HFF-Myc (cell line): Measurements from ENCODE around the gene PDE4D.
A peak's percentile ranks its signal among the peaks of the same experiment; 100 is the strongest.

Experiments
- DNase-seq: peaks from one replicate; pipeline ENCODE4 v3.0.0-alpha.2; 2011; ENCODE audit warnings: low read depth; ENCODE audit errors: extremely low read depth
- H3K4me3 ChIP-seq: replicated peaks from 2 replicates; pipeline ENCODE4 v1.5.1; 2011; ENCODE audit warnings: low read depth, mild to moderate bottlenecking, control low read depth, low read length
- TF ChIP-seq, protein P1 (sequence below): IDR thresholded peaks from 2 replicates; pipeline ENCODE4 v1.5.1; 2012; ENCODE audit warnings: mild to moderate bottlenecking, low read depth, low read length, control low read depth; ENCODE audit errors: missing control alignments

PDE4D gene

DNA sequence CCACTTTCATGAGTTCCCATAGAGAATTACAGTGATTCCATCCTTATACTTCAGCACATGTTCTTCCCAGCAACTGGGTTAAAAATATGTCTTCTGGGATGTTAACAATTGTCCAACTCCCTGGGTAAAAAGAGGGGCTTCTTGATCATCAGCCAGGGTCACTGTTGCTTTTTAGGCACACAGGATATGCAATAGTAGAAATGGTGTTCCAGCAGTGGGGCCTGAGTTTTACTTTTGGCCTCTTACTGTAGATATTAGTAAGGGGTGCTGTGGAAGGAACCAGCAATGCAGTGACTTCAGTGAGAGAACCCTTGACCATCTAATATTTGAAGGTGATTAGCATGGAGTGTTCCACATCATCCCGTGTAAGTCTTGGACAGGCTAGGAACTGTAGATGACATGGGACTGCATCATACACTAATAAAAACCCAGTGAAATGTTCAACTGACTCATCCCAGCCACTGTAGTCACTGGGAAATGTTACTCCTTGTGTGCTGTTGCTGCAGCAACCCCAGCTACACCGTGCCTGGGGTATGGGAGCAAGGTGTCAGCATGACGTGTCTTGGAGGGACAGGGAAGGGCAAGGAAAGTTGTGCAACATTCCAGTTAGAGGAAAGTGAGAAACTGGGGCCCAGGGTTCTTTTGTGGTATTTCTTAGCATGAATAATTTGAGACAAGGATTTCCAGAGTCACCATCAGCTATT, 699.8 kb downstream of the PDE4D start:
- DNase-seq: peak; percentile 87
- TF ChIP-seq, protein P1, sequence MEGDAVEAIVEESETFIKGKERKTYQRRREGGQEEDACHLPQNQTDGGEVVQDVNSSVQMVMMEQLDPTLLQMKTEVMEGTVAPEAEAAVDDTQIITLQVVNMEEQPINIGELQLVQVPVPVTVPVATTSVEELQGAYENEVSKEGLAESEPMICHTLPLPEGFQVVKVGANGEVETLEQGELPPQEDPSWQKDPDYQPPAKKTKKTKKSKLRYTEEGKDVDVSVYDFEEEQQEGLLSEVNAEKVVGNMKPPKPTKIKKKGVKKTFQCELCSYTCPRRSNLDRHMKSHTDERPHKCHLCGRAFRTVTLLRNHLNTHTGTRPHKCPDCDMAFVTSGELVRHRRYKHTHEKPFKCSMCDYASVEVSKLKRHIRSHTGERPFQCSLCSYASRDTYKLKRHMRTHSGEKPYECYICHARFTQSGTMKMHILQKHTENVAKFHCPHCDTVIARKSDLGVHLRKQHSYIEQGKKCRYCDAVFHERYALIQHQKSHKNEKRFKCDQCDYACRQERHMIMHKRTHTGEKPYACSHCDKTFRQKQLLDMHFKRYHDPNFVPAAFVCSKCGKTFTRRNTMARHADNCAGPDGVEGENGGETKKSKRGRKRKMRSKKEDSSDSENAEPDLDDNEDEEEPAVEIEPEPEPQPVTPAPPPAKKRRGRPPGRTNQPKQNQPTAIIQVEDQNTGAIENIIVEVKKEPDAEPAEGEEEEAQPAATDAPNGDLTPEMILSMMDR: no peak
- no peak overlapping the region for H3K4me3 ChIP-seq

DNA sequence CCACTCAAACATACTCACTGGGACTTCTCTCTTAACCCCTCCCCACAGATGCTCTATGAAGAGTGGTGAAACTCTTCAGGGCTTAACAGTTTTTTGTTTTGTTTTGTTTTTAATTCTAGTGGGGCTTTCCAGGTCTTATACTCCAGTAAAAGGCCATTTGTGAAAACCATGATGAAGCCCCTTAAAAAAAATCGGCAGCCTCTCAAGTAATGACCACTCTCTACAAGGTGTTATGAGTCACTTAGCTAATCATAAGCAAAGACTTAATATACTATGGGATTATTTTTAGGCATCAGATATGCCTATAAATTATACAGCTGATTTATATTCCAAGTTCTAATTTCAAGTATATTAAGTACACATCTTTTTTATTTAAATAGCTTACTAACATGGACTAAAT, 702.8 kb downstream of the PDE4D start:
- no peak overlapping the region for H3K4me3 ChIP-seq
- no peak for DNase-seq
- TF ChIP-seq, protein P1: no peak

DNA sequence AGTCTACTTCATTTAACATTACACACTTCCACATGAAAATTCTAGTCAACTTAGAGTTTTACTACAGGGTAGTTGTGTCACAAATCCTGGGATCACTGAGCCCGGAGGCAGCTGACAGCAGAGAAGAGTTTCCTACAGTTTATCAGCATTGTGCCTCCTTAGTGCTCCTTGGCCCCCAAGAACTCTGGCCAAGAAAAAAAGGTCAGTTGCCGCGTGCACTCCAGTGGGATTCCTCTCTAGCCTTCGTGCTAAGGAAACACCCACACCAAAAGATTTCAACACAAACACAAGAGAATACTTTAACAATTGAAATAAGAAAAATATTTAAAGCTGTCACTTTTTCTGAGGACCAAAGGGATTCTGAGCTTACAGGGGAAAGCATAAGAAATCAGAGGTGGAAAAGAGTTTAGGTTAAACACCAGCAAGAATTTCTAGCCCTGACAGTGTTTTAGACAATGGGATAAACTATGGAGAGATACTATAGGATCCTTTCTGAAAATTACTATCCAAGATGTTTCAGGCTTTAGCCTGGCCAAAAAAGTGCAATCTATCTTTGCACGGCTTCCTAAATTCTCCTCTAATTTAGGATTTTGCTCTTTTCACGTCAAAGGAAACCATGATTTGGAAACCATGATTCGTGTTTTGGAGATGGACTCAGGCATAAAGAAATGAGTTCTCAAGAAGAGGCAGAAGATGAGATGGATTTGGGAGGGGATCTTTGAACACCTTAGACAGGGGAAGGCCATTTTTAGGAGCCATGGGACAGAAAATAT, 703.9 kb downstream of the PDE4D start:
- DNase-seq: no peak
- H3K4me3 ChIP-seq: no peak overlapping the region
- TF ChIP-seq, protein P1: no peak

DNA sequence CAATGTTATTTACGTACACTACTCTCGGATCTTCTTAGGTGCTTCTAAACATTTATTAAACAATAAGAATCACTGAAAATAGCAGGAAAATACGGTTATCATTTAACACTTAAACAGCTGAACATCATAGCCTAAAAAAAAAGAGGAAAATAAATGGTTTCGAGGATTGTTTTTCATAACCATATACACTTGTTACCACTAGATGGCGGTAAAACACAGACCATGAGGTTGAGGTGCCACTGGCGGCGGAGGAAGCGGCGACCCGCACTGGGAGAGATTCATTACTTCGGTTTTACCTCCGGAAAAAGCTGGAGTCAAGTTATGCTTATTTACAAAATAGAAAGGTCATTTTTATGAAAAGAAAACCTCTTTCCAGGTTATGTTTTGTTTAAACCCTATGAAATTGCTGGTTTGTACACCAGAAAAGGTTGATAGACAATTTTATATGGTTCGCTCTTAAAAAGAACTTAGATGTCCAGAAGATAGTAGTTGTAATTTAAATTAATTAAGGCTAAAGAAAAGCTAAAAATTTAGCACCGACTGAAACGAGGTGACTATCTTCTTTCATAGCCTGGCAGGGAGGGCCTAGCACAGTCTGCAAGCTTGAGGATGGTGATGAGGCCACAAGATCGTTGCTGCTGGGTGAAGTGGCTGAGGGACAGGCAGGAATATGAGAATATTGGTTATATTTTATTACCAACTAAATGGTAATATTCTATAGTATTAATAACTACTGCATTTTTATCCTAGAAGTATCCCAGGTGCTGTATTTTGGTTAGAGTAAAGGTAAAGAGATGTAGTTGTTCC, 704.9 kb downstream of the PDE4D start:
- no peak for DNase-seq
- TF ChIP-seq, protein P1: peak; percentile 46
- no peak overlapping the region for H3K4me3 ChIP-seq

DNA sequence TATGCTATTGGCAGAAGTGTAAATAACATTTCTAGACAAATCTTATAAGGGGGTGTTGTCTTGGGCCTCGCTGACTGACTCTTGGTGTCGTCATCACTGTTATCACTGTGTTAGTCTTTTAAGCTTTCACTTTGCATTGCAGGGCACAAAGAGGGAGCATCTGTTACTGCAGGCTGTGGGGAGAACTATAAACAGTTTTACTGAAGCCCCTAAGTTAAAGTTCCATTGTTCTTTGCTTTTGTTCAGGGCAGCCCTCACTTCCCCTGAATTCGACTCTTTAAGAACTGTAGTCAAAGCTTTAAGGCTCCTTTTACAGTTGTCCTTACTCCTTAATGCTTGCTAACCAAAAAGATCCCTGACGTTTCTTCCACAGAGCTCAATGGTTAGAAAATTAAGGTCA, 705.7 kb downstream of the PDE4D start:
- DNase-seq: no peak
- TF ChIP-seq, protein P1: no peak
- no peak overlapping the region for H3K4me3 ChIP-seq

DNA sequence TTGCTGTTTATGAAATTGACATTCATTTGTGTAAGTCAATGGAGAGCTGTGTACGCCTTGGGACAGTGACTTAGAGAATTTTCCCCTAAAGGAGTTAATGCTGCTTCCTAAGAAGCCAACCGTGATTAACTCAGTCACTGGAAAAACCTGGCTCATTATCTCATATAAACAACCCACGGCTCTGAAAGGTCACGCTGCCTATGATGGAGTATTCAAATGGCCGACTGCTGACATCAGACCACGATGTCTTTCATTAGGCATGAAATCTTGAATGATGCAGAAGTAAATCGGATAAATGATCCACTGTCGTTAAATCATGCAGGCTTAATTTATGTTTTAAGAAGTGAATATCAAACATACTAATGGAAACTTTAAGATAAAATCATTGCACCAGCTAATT, 706.9 kb downstream of the PDE4D start:
- TF ChIP-seq, protein P1: no peak
- no peak for DNase-seq

More for the DNA sequence above, 706.9 kb downstream of the PDE4D start:
- no peak overlapping the region for H3K4me3 ChIP-seq
